HCT116 (cell line): ENCODE measurements around the gene SLC16A4. TPM values are rescaled to one million over a fixed set of nuclear protein-coding genes. Genes with fewer than 3 reads are reported as not detected.

Experiments
- ATAC-seq: fragments of 200-7000 bp; cut with Tn5 transposase; 2 replicates; pipeline ENCODE4 v1.9.1; 2020; ENCODE audit warnings: mild to moderate bottlenecking, moderate library complexity
- BruUV-seq: library from RNA; stranded (reverse); fragments of 400-500 nt; replicated peaks from 2 replicates; lab custom pipeline; 2021; lab: Mats Ljungman, UMichigan
- CTCF ChIA-PET: fragments of 300-600 bp; sonication (Branson Sonifier 250); formaldehyde crosslinking; loops from one replicate; lab custom pipeline; 2021; ENCODE audit warnings: antibody characterized with exemption; lab: Charles Lee
- POLR2A ChIA-PET: fragments of 300-600, 350-600 bp; sonication (Branson Sonifier 250); formaldehyde crosslinking; loops from one replicate; lab custom pipeline; 2021; ENCODE audit warnings: antibody characterized with exemption; lab: Charles Lee
- RAD21 ChIA-PET, 2 experiments: fragments of 300-600 bp; sonication (Branson Sonifier 250); formaldehyde crosslinking; loops; one replicate each; lab custom pipeline; 2023; ENCODE audit warnings: low total read pairs in 2 of 2; ENCODE audit not compliant: uncharacterized antibody in 2 of 2, unreplicated experiment in 2 of 2, low non-redundant PET in 1 of 2; lab: Charles Lee
- DNase-seq: peaks from one replicate; pipeline ENCODE4 v3.0.0-alpha.2; 2010; ENCODE audit warnings: low read depth, low spot score
- H2AFZ ChIP-seq: fragments of 200-600 bp; shearing (Covaris generic), sonication (generic); 2 replicates; pipeline ENCODE4 v1.6.1; 2017; ENCODE audit warnings: low read depth, mixed run types, mixed read lengths, antibody characterized with exemption, low read length; ENCODE audit not compliant: poor library complexity, severe bottlenecking
- H3K27ac ChIP-seq: 2 replicates; pipeline ENCODE4 v1.5.1; 2012; ENCODE audit warnings: low read depth, low read length
- H3K27me3 ChIP-seq: fragments of 200-600 bp; sonication (generic); 2 replicates; pipeline ENCODE4 v1.6.1; 2016; ENCODE audit warnings: mixed run types, low read length, mixed read lengths; ENCODE audit not compliant: insufficient read depth
- H3K36me3 ChIP-seq, 2 experiments: fragments of 200-500 bp in 1 of 2; fragments of 200-600 bp in 1 of 2; sonication (Bioruptor generic) in 1 of 2; sonication (generic) in 1 of 2; 2 replicates each; pipeline versions ENCODE4 v1.5.1 to v1.6.1; 2014 to 2016; ENCODE audit warnings: low read length in 2 of 2, inconsistent platforms in 1 of 2, mixed read lengths in 1 of 2, mixed run types in 1 of 2; ENCODE audit not compliant: insufficient read depth in 2 of 2, control insufficient read depth in 1 of 2
- H3K4me1 ChIP-seq, 2 experiments: fragments of 200-600 bp in 1 of 2; sonication (generic) in 1 of 2; 2 replicates each; pipeline versions ENCODE4 v1.5.1 to v1.6.1; 2012 to 2017; ENCODE audit warnings: low read length in 2 of 2, inconsistent platforms in 1 of 2, mild to moderate bottlenecking in 1 of 2, mixed read lengths in 1 of 2, mixed run types in 1 of 2, moderate library complexity in 1 of 2; ENCODE audit not compliant: insufficient read depth in 2 of 2, control insufficient read depth in 1 of 2
- H3K4me2 ChIP-seq: fragments of 200-600 bp; sonication (generic); 2 replicates; pipeline ENCODE4 v1.6.1; 2017; ENCODE audit warnings: mixed run types, low read length, mixed read lengths
- H3K4me3 ChIP-seq, 2 experiments: fragments of 200-600 bp in 1 of 2; sonication (generic) in 1 of 2; replicated peaks in 1 of 2; 2 replicates each; pipeline ENCODE4 v1.5.1; 2011 to 2016; ENCODE audit warnings: low read length in 2 of 2, control low read depth in 1 of 2, low read depth in 1 of 2, mild to moderate bottlenecking in 1 of 2, mixed read lengths in 1 of 2, mixed run types in 1 of 2
- H3K79me2 ChIP-seq: fragments of 200-600 bp; sonication (generic); 2 replicates; pipeline ENCODE4 v1.6.1; 2017; ENCODE audit warnings: mild to moderate bottlenecking, mixed run types, low read length, moderate library complexity, mixed read lengths; ENCODE audit not compliant: insufficient read depth
- H3K9ac ChIP-seq: fragments of 200-600 bp; sonication (generic); 2 replicates; pipeline ENCODE4 v1.6.1; 2016; ENCODE audit warnings: low read length, mixed read lengths
- H3K9me2 ChIP-seq: fragments of 200-600 bp; sonication (generic), shearing (Covaris generic); 2 replicates; pipeline ENCODE4 v1.6.1; 2017; ENCODE audit warnings: mixed run types, mild to moderate bottlenecking, moderate library complexity; ENCODE audit not compliant: insufficient read depth
- H3K9me3 ChIP-seq, 2 experiments: fragments of 200-500 bp in 1 of 2; fragments of 200-600 bp in 1 of 2; sonication (Bioruptor generic) in 1 of 2; sonication (generic) in 1 of 2; 2 replicates each; pipeline ENCODE4 v1.6.1; 2014 to 2017; ENCODE audit warnings: low read length in 2 of 2, mixed read lengths in 2 of 2, inconsistent platforms in 1 of 2, low read depth in 1 of 2, mild to moderate bottlenecking in 1 of 2, mixed run types in 1 of 2, moderate library complexity in 1 of 2; ENCODE audit not compliant: control insufficient read depth in 1 of 2, insufficient read depth in 1 of 2
- H4K20me1 ChIP-seq: fragments of 200-600 bp; sonication (generic), shearing (Covaris generic); 2 replicates; pipeline ENCODE4 v1.6.1; 2017; ENCODE audit warnings: mixed run types, mild to moderate bottlenecking, moderate library complexity; ENCODE audit not compliant: insufficient read depth
- ATF3 ChIP-seq: IDR thresholded peaks from 2 replicates; pipeline ENCODE4 v1.6.1; 2012
- CBX3 ChIP-seq: IDR thresholded peaks from 2 replicates; pipeline ENCODE4 v1.6.1; 2012; ENCODE audit warnings: low read depth
- CEBPB ChIP-seq: IDR thresholded peaks from 2 replicates; pipeline ENCODE4 v1.6.1; 2012; ENCODE audit warnings: low read depth
- ELF1 ChIP-seq: IDR thresholded peaks from 2 replicates; pipeline ENCODE4 v1.6.1; 2012; ENCODE audit warnings: low read depth, borderline replicate concordance
- EZH2phosphoT487 ChIP-seq: fragments of 200-600 bp; IDR thresholded peaks from 2 replicates; pipeline ENCODE4 v1.6.1; 2018; ENCODE audit warnings: antibody characterized with exemption, borderline replicate concordance
- FOSL1 ChIP-seq: IDR thresholded peaks from 2 replicates; pipeline ENCODE4 v1.6.1; 2012; ENCODE audit warnings: low read depth
- JUND ChIP-seq: IDR thresholded peaks from 2 replicates; pipeline ENCODE4 v1.6.1; 2012
- MAX ChIP-seq: IDR thresholded peaks from 2 replicates; pipeline ENCODE4 v1.6.1; 2012
- POLR2A ChIP-seq: IDR thresholded peaks from 2 replicates; pipeline ENCODE4 v1.7.0; 2011; ENCODE audit warnings: borderline replicate concordance; ENCODE audit not compliant: insufficient read depth, insufficient read length; ENCODE audit errors: extremely low read depth
- POLR2AphosphoS5 ChIP-seq: IDR thresholded peaks from 2 replicates; pipeline ENCODE4 v1.6.1; 2011; ENCODE audit warnings: mild to moderate bottlenecking, low read depth, low read length, moderate library complexity
- REST ChIP-seq: IDR thresholded peaks from 2 replicates; pipeline ENCODE4 v1.6.1; 2012; ENCODE audit warnings: low read depth
- SP1 ChIP-seq: IDR thresholded peaks from 2 replicates; pipeline ENCODE4 v1.6.1; 2012; ENCODE audit warnings: low read depth
- TCF7L2 ChIP-seq: IDR thresholded peaks from 2 replicates; pipeline ENCODE4 v1.7.0; 2011; ENCODE audit warnings: borderline replicate concordance, inconsistent platforms; ENCODE audit not compliant: insufficient read depth, insufficient read length; ENCODE audit errors: extremely low read depth
- ZNF274 ChIP-seq: fragments of 200-500 bp; sonication (Bioruptor generic); IDR thresholded peaks from 2 replicates; pipeline ENCODE4 v1.6.1; 2014; ENCODE audit warnings: mild to moderate bottlenecking, low read depth, low read length, inconsistent platforms
- intact Hi-C: fragments of 100-400 bp; cut with micrococcal nuclease; formaldehyde crosslinking; loops from 2 replicates; pipeline ENCODE4 v1.10.0; 2022
- total RNA-seq: library from RNA; stranded (reverse); gene quantifications from one replicate; pipeline ENCODE4 v1.2.1, GENCODE V29; 2021; ENCODE audit not compliant: unreplicated experiment

Gene SLC16A4
- total RNA-seq, 1 experiment from 2014 or later: 0.20 TPM

GRCh38 chr1:110341872-110342331, 48.9 kb downstream of the SLC16A4 start (continued):
- TF ChIP-seq REST: no peak

- CTCF ChIA-PET: no interaction called here
- DNase-seq (no peak), ATAC-seq (no peak)
- Histone ChIP-seq H3K79me2 (peaks cover 69% of the 10 kb centered on the region), H3K4me2 (peak overlapping the region; percentile 93; the same call in 1 of the 2 replicates), H3K4me1 (peaks cover 15 to 29% of the 10 kb centered on the region in 2 experiments), H3K9me2 (no peaks in the 10 kb centered on the region), H4K20me1 (peaks cover 36% of the 10 kb centered on the region; the same call in 1 of the 2 replicates), H3K4me3 (peak overlapping the region in 1 of 2 experiments; percentile 89; a peak in 2 of 4 replicates), H3K27me3 (no peaks in the 10 kb centered on the region), H3K9ac (no peak overlapping the region), H3K36me3 (peaks cover 44 to 50% of the 10 kb centered on the region in 2 experiments), H3K9me3 (no peaks in the 10 kb centered on the region), H3K27ac (no peak overlapping the region), H2AFZ (no peak overlapping the region)
- BruUV-seq: no TSS peak
- RAD21 ChIA-PET: no interaction called here
- POLR2A ChIA-PET: no interaction called here
- intact Hi-C loops: no loop called here
- TF ChIP-seq CBX3 (no peak), SP1 (no peak), REST (no peak), CEBPB (no peak), POLR2AphosphoS5 (no peak), POLR2A (no peak), JUND (no peak), ATF3 (no peak), FOSL1 (no peak), ZNF274 (no peak), EZH2phosphoT487 (no peak), MAX (no peak), ELF1 (no peak), TCF7L2 (no peak)
These were observed 49.5 kb downstream of the SLC16A4 start for GRCh38 chr1:110341146-110341871.
